Measurements from ENCODE around the gene PDE4B.

Gene PDE4B

DNA sequence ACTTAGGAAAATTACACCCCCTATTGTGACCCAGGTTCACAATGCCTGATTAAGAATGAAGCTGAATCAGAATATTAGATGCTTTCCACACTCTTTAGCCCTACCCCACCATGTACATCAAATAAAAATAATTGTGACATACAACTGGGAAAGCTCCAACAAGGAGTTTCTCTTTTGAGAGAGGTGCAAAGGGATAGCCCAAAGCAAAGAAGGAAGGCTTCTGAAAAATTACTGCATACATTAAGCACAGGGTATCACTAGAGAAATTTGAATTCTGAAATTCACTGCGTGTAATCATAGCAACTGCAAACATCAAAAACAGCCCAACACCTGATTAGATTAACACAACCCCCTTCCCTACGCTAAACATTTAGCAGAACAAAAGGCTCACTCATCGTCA lies 34.1 kb downstream of the PDE4B start:
- Histone ChIP-seq H3K79me1 (ENCODE audit: low read length) (no peaks in the 10 kb centered on the region), H3K36me3 (ENCODE audit: control insufficient read depth, insufficient read depth, low read length) (no peaks in the 10 kb centered on the region), H3K27me3 (ENCODE audit: insufficient read depth, low read length, poor library complexity) (no peaks in the 10 kb centered on the region), H3K4me1 (ENCODE audit: control insufficient read depth, low read depth, low read length) (no peaks in the 10 kb centered on the region), H3K23ac (ENCODE audit: low read length) (no peak overlapping the region), H4K5ac (ENCODE audit: low read length) (no peak overlapping the region), H3K79me2 (ENCODE audit: control insufficient read depth, insufficient read depth, low read length) (no peaks in the 10 kb centered on the region), H3K4me3 (ENCODE audit: low read length) (no peak overlapping the region), H2BK15ac (replicated peaks; ENCODE audit: low read depth) (no peak overlapping the region), H2BK120ac (ENCODE audit: low read depth, low read length) (no peak overlapping the region), H2AK5ac (ENCODE audit: low read length) (no peak overlapping the region), H3K18ac (ENCODE audit: low read length) (no peak overlapping the region), H3K27ac (ENCODE audit: low read depth, low read length) (no peak overlapping the region), H2BK5ac (ENCODE audit: low read length) (no peak overlapping the region), H3K9ac (ENCODE audit: low read length) (no peak overlapping the region), H3K4me2 (ENCODE audit: low read length) (no peak overlapping the region), H3K4ac (ENCODE audit: low read depth, low read length) (no peak overlapping the region), H3K56ac (ENCODE audit: low read length) (no peak overlapping the region), H4K8ac (ENCODE audit: low read depth, low read length) (no peak overlapping the region)
- no peak for DNase-seq
- no CpG with 5 or more reads among the region's 3 CpGs for WGBS (ENCODE audit: extremely low coverage, insufficient coverage, low lambda C conversion rate)

DNA sequence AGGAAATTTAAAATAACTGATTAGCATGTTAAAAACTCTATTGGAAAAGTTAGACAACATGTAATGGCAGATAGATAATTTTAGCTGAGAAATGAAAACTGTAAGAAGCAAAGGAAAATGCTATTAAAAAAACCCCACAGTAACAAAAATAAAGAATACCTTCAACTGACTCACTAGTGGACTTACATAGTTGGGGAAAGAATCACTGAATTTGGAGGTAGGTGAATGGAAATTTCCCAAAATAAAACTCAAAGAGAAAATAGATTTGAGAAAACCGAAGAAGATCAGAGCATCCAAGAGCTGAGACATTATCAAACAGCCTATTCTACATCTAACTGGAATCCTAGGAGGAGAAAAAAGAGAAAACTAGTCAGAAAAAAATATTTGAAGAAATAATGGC lies 34.7 kb downstream of the PDE4B start:
- no peak overlapping the region for H3K9ac ChIP-seq (ENCODE audit: low read length)
- no peak overlapping the region for H3K27ac ChIP-seq (ENCODE audit: low read depth, low read length)
- WGBS (ENCODE audit: extremely low coverage, insufficient coverage, low lambda C conversion rate) = no CpG with 5 or more reads among the region's 1 CpG

DNA sequence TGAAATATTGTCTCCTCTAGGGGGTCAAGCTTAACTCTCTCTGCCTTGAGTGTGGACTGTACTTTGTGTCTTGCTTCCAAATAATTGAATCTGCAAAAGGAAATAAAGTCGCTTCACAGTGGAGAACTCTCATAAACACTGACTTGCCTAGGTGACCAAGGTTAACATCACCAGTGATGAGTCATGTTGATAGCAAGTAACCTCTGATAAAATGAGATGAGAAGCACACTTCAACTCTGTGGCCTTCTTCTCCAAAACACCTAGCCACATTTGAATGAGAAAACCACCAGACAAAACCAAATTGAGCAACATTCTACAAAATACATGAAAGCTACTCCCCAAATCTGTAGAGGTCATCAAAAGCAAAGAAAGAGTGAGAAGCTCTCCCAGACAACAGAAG lies 37.6 kb downstream of the PDE4B start:
- WGBS (ENCODE audit: extremely low coverage, insufficient coverage, low lambda C conversion rate) = no CpG with 5 or more reads among the region's 1 CpG
- H3K23ac ChIP-seq (ENCODE audit: low read length) = no peak overlapping the region
- H2BK120ac ChIP-seq (ENCODE audit: low read depth, low read length) = no peak overlapping the region

More for the DNA sequence above, 34.7 kb downstream of the PDE4B start:
- Histone ChIP-seq H4K5ac (ENCODE audit: low read length) (no peak overlapping the region), H4K8ac (ENCODE audit: low read depth, low read length) (no peak overlapping the region), H3K27me3 (ENCODE audit: insufficient read depth, low read length, poor library complexity) (no peaks in the 10 kb centered on the region), H3K79me1 (ENCODE audit: low read length) (no peaks in the 10 kb centered on the region), H3K79me2 (ENCODE audit: control insufficient read depth, insufficient read depth, low read length) (no peaks in the 10 kb centered on the region), H3K4me2 (ENCODE audit: low read length) (no peak overlapping the region), H3K4me1 (ENCODE audit: control insufficient read depth, low read depth, low read length) (no peaks in the 10 kb centered on the region), H2BK5ac (ENCODE audit: low read length) (no peak overlapping the region), H3K23ac (ENCODE audit: low read length) (no peak overlapping the region), H3K36me3 (ENCODE audit: control insufficient read depth, insufficient read depth, low read length) (no peaks in the 10 kb centered on the region), H3K4me3 (ENCODE audit: low read length) (no peak overlapping the region), H3K56ac (ENCODE audit: low read length) (no peak overlapping the region), H3K4ac (ENCODE audit: low read depth, low read length) (no peak overlapping the region), H3K18ac (ENCODE audit: low read length) (no peak overlapping the region), H2BK15ac (replicated peaks; ENCODE audit: low read depth) (no peak overlapping the region), H2BK120ac (ENCODE audit: low read depth, low read length) (no peak overlapping the region), H2AK5ac (ENCODE audit: low read length) (no peak overlapping the region)
- DNase-seq = no peak

DNA sequence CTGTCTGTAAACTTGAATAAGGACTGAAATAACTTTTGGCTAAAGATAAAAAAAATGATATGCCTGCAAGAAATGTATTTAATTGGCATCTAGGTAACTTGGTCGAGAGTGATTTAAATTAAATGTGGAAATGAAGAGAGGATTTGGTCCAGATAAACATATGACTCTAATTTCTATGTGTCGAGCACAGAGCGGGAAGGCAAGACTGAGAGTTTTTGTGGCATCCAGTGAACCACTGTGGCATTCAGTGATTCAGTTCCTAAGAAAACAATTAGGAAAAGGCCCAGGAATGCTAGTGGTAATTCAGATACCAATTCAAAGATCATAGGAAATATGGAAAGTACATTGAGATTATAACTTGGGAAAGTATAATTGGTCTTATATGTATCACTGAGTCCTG lies 39.6 kb downstream of the PDE4B start:
- Histone ChIP-seq H3K23ac (ENCODE audit: low read length) (no peak overlapping the region), H3K4me3 (ENCODE audit: low read length) (no peak overlapping the region), H3K4me2 (ENCODE audit: low read length) (no peak overlapping the region), H3K79me1 (ENCODE audit: low read length) (no peaks in the 10 kb centered on the region), H3K9ac (ENCODE audit: low read length) (no peak overlapping the region), H3K56ac (ENCODE audit: low read length) (no peak overlapping the region), H2BK5ac (ENCODE audit: low read length) (no peak overlapping the region), H3K4ac (ENCODE audit: low read depth, low read length) (no peak overlapping the region), H4K8ac (ENCODE audit: low read depth, low read length) (no peak overlapping the region), H3K27ac (ENCODE audit: low read depth, low read length) (no peak overlapping the region), H4K5ac (ENCODE audit: low read length) (no peak overlapping the region), H3K27me3 (ENCODE audit: insufficient read depth, low read length, poor library complexity) (no peaks in the 10 kb centered on the region), H2AK5ac (ENCODE audit: low read length) (no peak overlapping the region), H3K18ac (ENCODE audit: low read length) (no peak overlapping the region), H3K79me2 (ENCODE audit: control insufficient read depth, insufficient read depth, low read length) (no peaks in the 10 kb centered on the region), H2BK120ac (ENCODE audit: low read depth, low read length) (no peak overlapping the region), H3K36me3 (ENCODE audit: control insufficient read depth, insufficient read depth, low read length) (no peaks in the 10 kb centered on the region), H3K4me1 (ENCODE audit: control insufficient read depth, low read depth, low read length) (no peaks in the 10 kb centered on the region), H2BK15ac (replicated peaks; ENCODE audit: low read depth) (no peak overlapping the region)
- WGBS (ENCODE audit: extremely low coverage, insufficient coverage, low lambda C conversion rate) = 100% methylated on average over 1 of the region's 3 CpGs
- DNase-seq = no peak

More for the DNA sequence above, 37.6 kb downstream of the PDE4B start:
- Histone ChIP-seq H3K4me1 (ENCODE audit: control insufficient read depth, low read depth, low read length) (no peaks in the 10 kb centered on the region), H3K4ac (ENCODE audit: low read depth, low read length) (no peak overlapping the region), H3K79me1 (ENCODE audit: low read length) (no peaks in the 10 kb centered on the region), H3K4me2 (ENCODE audit: low read length) (no peak overlapping the region), H3K27ac (ENCODE audit: low read depth, low read length) (no peak overlapping the region), H3K27me3 (ENCODE audit: insufficient read depth, low read length, poor library complexity) (no peaks in the 10 kb centered on the region), H3K79me2 (ENCODE audit: control insufficient read depth, insufficient read depth, low read length) (no peaks in the 10 kb centered on the region), H3K4me3 (ENCODE audit: low read length) (no peak overlapping the region), H2AK5ac (ENCODE audit: low read length) (no peak overlapping the region), H2BK15ac (replicated peaks; ENCODE audit: low read depth) (no peak overlapping the region), H4K5ac (ENCODE audit: low read length) (no peak overlapping the region), H3K36me3 (ENCODE audit: control insufficient read depth, insufficient read depth, low read length) (no peaks in the 10 kb centered on the region), H2BK5ac (ENCODE audit: low read length) (no peak overlapping the region), H3K18ac (ENCODE audit: low read length) (no peak overlapping the region), H3K9ac (ENCODE audit: low read length) (no peak overlapping the region), H3K56ac (ENCODE audit: low read length) (no peak overlapping the region), H4K8ac (ENCODE audit: low read depth, low read length) (no peak overlapping the region)
- no peak for DNase-seq

DNA sequence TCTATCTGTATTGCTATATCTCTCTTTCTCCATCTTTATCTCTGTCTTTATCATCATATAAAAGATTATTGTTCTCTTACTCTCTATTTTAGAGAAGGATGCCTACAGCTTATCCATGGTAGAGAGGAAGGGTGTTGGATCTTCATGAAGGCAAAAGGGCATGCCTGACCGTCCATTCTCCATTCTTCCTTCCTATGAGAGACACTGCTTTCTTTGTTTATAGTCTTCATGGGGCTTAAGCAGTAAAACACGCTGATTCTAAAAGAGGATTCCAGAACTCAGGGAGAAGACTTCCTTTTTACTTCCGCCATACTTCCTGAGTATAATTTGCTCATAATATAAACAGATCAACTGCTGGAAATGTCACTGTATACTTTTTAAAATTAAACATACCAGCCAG lies 44.0 kb downstream of the PDE4B start:
- H3K23ac ChIP-seq (ENCODE audit: low read length) = no peak overlapping the region
- H3K56ac ChIP-seq (ENCODE audit: low read length) = no peak overlapping the region
- no peak overlapping the region for H3K27ac ChIP-seq (ENCODE audit: low read depth, low read length)
- no peak overlapping the region for H3K9ac ChIP-seq (ENCODE audit: low read length)
- WGBS (ENCODE audit: extremely low coverage, insufficient coverage, low lambda C conversion rate) = no CpG with 5 or more reads among the region's 3 CpGs
- H4K5ac ChIP-seq (ENCODE audit: low read length) = no peak overlapping the region
- no peak overlapping the region for H3K18ac ChIP-seq (ENCODE audit: low read length)
- H2BK120ac ChIP-seq (ENCODE audit: low read depth, low read length) = no peak overlapping the region
- no peaks in the 10 kb centered on the region for H3K79me1 ChIP-seq (ENCODE audit: low read length)
- no peak overlapping the region for H3K4ac ChIP-seq (ENCODE audit: low read depth, low read length)
- DNase-seq = no peak
- no peaks in the 10 kb centered on the region for H3K27me3 ChIP-seq (ENCODE audit: insufficient read depth, low read length, poor library complexity)
- H3K79me2 ChIP-seq (ENCODE audit: control insufficient read depth, insufficient read depth, low read length) = no peaks in the 10 kb centered on the region
- H2BK15ac ChIP-seq (replicated peaks; ENCODE audit: low read depth) = no peak overlapping the region
- H2BK5ac ChIP-seq (ENCODE audit: low read length) = no peak overlapping the region
- no peak overlapping the region for H3K4me3 ChIP-seq (ENCODE audit: low read length)
- H2AK5ac ChIP-seq (ENCODE audit: low read length) = no peak overlapping the region
- no peak overlapping the region for H4K8ac ChIP-seq (ENCODE audit: low read depth, low read length)
- no peaks in the 10 kb centered on the region for H3K4me1 ChIP-seq (ENCODE audit: control insufficient read depth, low read depth, low read length)
- no peaks in the 10 kb centered on the region for H3K36me3 ChIP-seq (ENCODE audit: control insufficient read depth, insufficient read depth, low read length)
- no peak overlapping the region for H3K4me2 ChIP-seq (ENCODE audit: low read length)

DNA sequence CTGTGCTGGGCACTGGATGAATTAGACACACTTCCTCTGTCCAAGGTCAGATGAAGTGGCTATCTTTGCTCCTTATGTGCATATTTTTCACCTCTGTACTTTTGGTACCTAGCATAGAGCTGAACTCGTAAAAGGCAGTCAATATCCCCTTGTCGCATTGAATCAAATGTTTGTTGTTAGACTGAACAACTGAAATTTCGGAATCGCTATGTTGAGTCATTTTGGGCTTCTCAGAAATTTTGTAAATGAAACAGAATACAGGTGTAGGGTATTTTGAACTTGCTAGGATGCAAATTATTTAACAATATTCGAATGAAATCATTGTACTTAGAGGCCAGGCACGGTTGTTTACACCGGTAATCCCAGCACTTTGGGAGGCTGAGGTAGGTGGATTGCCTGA lies 48.0 kb downstream of the PDE4B start:
- no peak overlapping the region for H3K56ac ChIP-seq (ENCODE audit: low read length)
- H3K4me2 ChIP-seq (ENCODE audit: low read length) = no peak overlapping the region
- no peak overlapping the region for H3K9ac ChIP-seq (ENCODE audit: low read length)
- no peak overlapping the region for H2BK5ac ChIP-seq (ENCODE audit: low read length)
- no peak overlapping the region for H4K8ac ChIP-seq (ENCODE audit: low read depth, low read length)
- H3K4me3 ChIP-seq (ENCODE audit: low read length) = no peak overlapping the region
- no peaks in the 10 kb centered on the region for H3K79me2 ChIP-seq (ENCODE audit: control insufficient read depth, insufficient read depth, low read length)
- no peaks in the 10 kb centered on the region for H3K4me1 ChIP-seq (ENCODE audit: control insufficient read depth, low read depth, low read length)
- no peaks in the 10 kb centered on the region for H3K27me3 ChIP-seq (ENCODE audit: insufficient read depth, low read length, poor library complexity)
- no CpG with 5 or more reads among the region's 7 CpGs for WGBS (ENCODE audit: extremely low coverage, insufficient coverage, low lambda C conversion rate)
- no peak overlapping the region for H4K5ac ChIP-seq (ENCODE audit: low read length)
- H3K4ac ChIP-seq (ENCODE audit: low read depth, low read length) = no peak overlapping the region
- no peak for DNase-seq
- no peak overlapping the region for H2BK120ac ChIP-seq (ENCODE audit: low read depth, low read length)
- no peak overlapping the region for H2AK5ac ChIP-seq (ENCODE audit: low read length)
- no peak overlapping the region for H3K27ac ChIP-seq (ENCODE audit: low read depth, low read length)
- H3K79me1 ChIP-seq (ENCODE audit: low read length) = no peaks in the 10 kb centered on the region
- no peak overlapping the region for H2BK15ac ChIP-seq (replicated peaks; ENCODE audit: low read depth)
- no peaks in the 10 kb centered on the region for H3K36me3 ChIP-seq (ENCODE audit: control insufficient read depth, insufficient read depth, low read length)
- H3K23ac ChIP-seq (ENCODE audit: low read length) = no peak overlapping the region
- H3K18ac ChIP-seq (ENCODE audit: low read length) = no peak overlapping the region

Measured in mesendoderm (in vitro differentiated cells).